Heart left ventricle (tissue), 16 donors: ENCODE results near the gene YJEFN3. TPM values are rescaled to one million over a fixed set of nuclear protein-coding genes. Genes with fewer than 3 reads are reported as not detected.

Experiments used
- ATAC-seq, 4 donors: fragments of 200-7000 bp; cut with Tn5 transposase; one replicate each; pipeline ENCODE4 v1.9.1; 2020 to 2022; ENCODE audit warnings: moderate library complexity in 4 of 4, mild to moderate bottlenecking in 3 of 4, moderate number of reproducible peaks in 1 of 4
- DNase-seq, 5 donors: peaks; one replicate each; pipeline ENCODE4 v3.0.0-alpha.2; 2020
- H3K27ac ChIP-seq, 12 donors: fragments of 200-600 bp; sonication (generic) in 4 of 12; one replicate each; pipeline versions ENCODE4 v1.5.0 to v1.8.0; 2016 to 2022; ENCODE audit warnings: mild to moderate bottlenecking in 2 of 12
- H3K27me3 ChIP-seq, 9 donors: fragments of 200-600 bp; sonication (generic) in 2 of 9; one replicate each; pipeline versions ENCODE4 v1.5.1 to v1.8.0; 2016 to 2022; ENCODE audit warnings: mild to moderate bottlenecking in 3 of 9
- H3K36me3 ChIP-seq, 9 donors: fragments of 200-600 bp; sonication (generic) in 2 of 9; one replicate each; pipeline versions ENCODE4 v1.5.0 to v1.8.0; 2018 to 2022; ENCODE audit warnings: mild to moderate bottlenecking in 2 of 9
- H3K4me1 ChIP-seq, 12 donors: fragments of 200-600 bp; sonication (generic) in 4 of 12; one replicate each; pipeline versions ENCODE4 v1.5.0 to v1.8.0; 2016 to 2022; ENCODE audit warnings: mild to moderate bottlenecking in 3 of 12
- H3K4me3 ChIP-seq, 12 donors: fragments of 200-600 bp; sonication (generic) in 4 of 12; one replicate each; pipeline versions ENCODE4 v1.5.0 to v1.8.0; 2017 to 2022; ENCODE audit warnings: mild to moderate bottlenecking in 9 of 12, moderate library complexity in 4 of 12
- H3K9me3 ChIP-seq, 12 donors: fragments of 200-600 bp; sonication (generic) in 4 of 12; one replicate each; pipeline versions ENCODE4 v1.5.0 to v1.8.0; 2016 to 2022; ENCODE audit warnings: mild to moderate bottlenecking in 1 of 12
- CTCF ChIP-seq, 12 donors: fragments of 200-600 bp; sonication (generic) in 4 of 12; IDR thresholded peaks; one replicate each; pipeline versions ENCODE4 v1.5.0 to v1.8.0; 2018 to 2022; ENCODE audit warnings: antibody characterized with exemption in 12 of 12, mild to moderate bottlenecking in 5 of 12
- POLR2A ChIP-seq, 2 donors: fragments of 450-650 bp; IDR thresholded peaks; one replicate each; pipeline ENCODE4 v1.6.1; 2017; ENCODE audit warnings: antibody characterized with exemption in 2 of 2, mild to moderate bottlenecking in 2 of 2, moderate library complexity in 2 of 2
- WGBS, 4 donors: extraction: QIAGEN DNeasy Blood & Tissue Kit in 2 of 4; methylation state at CpG; one replicate each; pipeline versions ENCODE4 v1.1.5 to v1.1.7; 2013 to 2018; 5-methylcytosine and 5-hydroxymethylcytosine counted together
- intact Hi-C, 10 donors: fragments of 100-400 bp; cut with DNase I; formaldehyde crosslinking; loops; one replicate each; pipeline versions ENCODE4 v1.11.1 to v1.14.2; 2022
- polyA plus RNA-seq, 2 donors: library from polyadenylated mRNA; stranded (reverse); fragments of 200-250 nt; gene quantifications; one replicate each; pipeline ENCODE4 v1.2.3, GENCODE V29; 2013
- total RNA-seq, 9 donors: library from RNA; depleted of rRNA in 2 of 9; stranded (reverse); fragments of >200 nt in 2 of 9; fragmentation: NEBNext Ultra II Directional in 3 of 9; extraction: Animal tissue kit (Norgen Biotek cat#: 25700) in 3 of 9; gene quantifications; one replicate each; pipeline versions ENCODE4 v1.1.0 to v1.2.4, GENCODE V29; 2016 to 2023
- donor health status: ischemic (EF 13 %, LVEDD 7.1; RV severe dilation, severe dysfunction).
- donor health status: healthy with polysubstance abuse.
- donor health status: DM: no; HTN: yes; CAD: no.
- donor health status: DM: no; HTN: no; CAD: no.
- donor health status: ischemic (EF 25% LVEDD 6.9; RV normal size, moderate dysfunction).
- donor health status: ischemic (EF 25% LVEDD 5.7; RV mildly dilated, moderate dysfunction).
- donor health status: healthy.
- donor health status: DM: yes; HTN: yes; CAD: no.
- donor health status: ischemic (EF 35%, LVEDD 5.7; RV mildly dilated, moderate dysfunction).
- donor health status: nonischemic (EF 11% LVEDD 7.7; RV severe dilation, severe dysfunction).
- donor health status: DM: yes; HTN: yes; CAD: no.
- donor health status: PGD.
- donor health status: ischemic (EF 29% LVEDD 5.4; RV normal size, mild dysfunction).
- donor health status: nonischemic (EF 23%, LVEDD 6.1; RV moderate dilation, normal function).

YJEFN3 gene
- total and polyA plus RNA-seq, 11 donors: 1.2 to 5.4 (median 2.5) TPM; not detected in 1

- TF ChIP-seq CTCF (IDR thresholded peaks at IDR 0.05) (no peak), POLR2A (IDR thresholded peaks at IDR 0.05) (no peak)
- ATAC-seq (no peak), DNase-seq (no peak)
- Histone ChIP-seq H3K9me3 (no peaks in the 10 kb centered on the region), H3K4me3 (no peak overlapping the region), H3K27me3 (no peaks in the 10 kb centered on the region), H3K27ac (no peak overlapping the region), H3K4me1 (peaks cover 0 to 36% (median 6%) of the 10 kb centered on the region in 12 donors), H3K36me3 (peaks cover 0 to 70% (median 47%) of the 10 kb centered on the region in 9 donors)
- WGBS, 4 donors: 80 to 94% (median 90%) methylated on average over 7 of the region's 7 CpGs
- intact Hi-C loops: no loop called here
These were observed 4.7 kb upstream of the YJEFN3 start for GRCh38 chr19:19524053-19524452.

GRCh38 chr19:19525611-19526380 is 2.9 kb upstream of the YJEFN3 start:
- DNase-seq: no peak
- ATAC-seq: peak in 2 of 4 donors; percentile 1 to 2
- Histone ChIP-seq H3K4me3 (no peak overlapping the region), H3K36me3 (peaks cover 0 to 53% (median 36%) of the 10 kb centered on the region in 9 donors), H3K27ac (no peak overlapping the region), H3K27me3 (no peaks in the 10 kb centered on the region), H3K4me1 (peaks cover 0 to 24% (median 3%) of the 10 kb centered on the region in 12 donors), H3K9me3 (no peaks in the 10 kb centered on the region)
- TF ChIP-seq CTCF (IDR thresholded peaks at IDR 0.05) (no peak), POLR2A (IDR thresholded peaks at IDR 0.05) (no peak)
- 82 to 91% (median 86%) methylated on average over 20 to 23 of the region's 23 CpGs for WGBS, 4 donors
- intact Hi-C loops: no loop called here

GRCh38 chr19:19526581-19527370 is 1.9 kb upstream of the YJEFN3 start:
- intact Hi-C loops: no loop called here
- ATAC-seq (no peak), DNase-seq (no peak)
- WGBS, 4 donors: 74 to 82% (median 79%) methylated on average over 28 of the region's 28 CpGs
- Histone ChIP-seq H3K27ac (no peak overlapping the region), H3K9me3 (no peaks in the 10 kb centered on the region), H3K4me3 (no peak overlapping the region), H3K4me1 (peaks cover 0 to 24% (median 3%) of the 10 kb centered on the region in 12 donors), H3K36me3 (peaks cover 0 to 49% (median 32%) of the 10 kb centered on the region in 9 donors), H3K27me3 (no peaks in the 10 kb centered on the region)
- TF ChIP-seq POLR2A (IDR thresholded peaks at IDR 0.05) (no peak), CTCF (IDR thresholded peaks at IDR 0.05) (no peak)

GRCh38 chr19:19527371-19527656 is 1.4 kb upstream of the YJEFN3 start:
- intact Hi-C loops: no loop called here
- WGBS, 4 donors: 91 to 97% (median 93%) methylated on average over 7 to 9 of the region's 9 CpGs

More at GRCh38 chr19:19527371-19527656, 1.4 kb upstream of the YJEFN3 start:
- Histone ChIP-seq H3K4me3 (no peak overlapping the region), H3K4me1 (peaks cover 0 to 29% (median 8%) of the 10 kb centered on the region in 12 donors), H3K27ac (no peak overlapping the region), H3K36me3 (peaks cover 0 to 49% (median 32%) of the 10 kb centered on the region in 9 donors), H3K9me3 (no peaks in the 10 kb centered on the region), H3K27me3 (no peaks in the 10 kb centered on the region)
- no peak for DNase-seq
- ATAC-seq: no peak
- TF ChIP-seq CTCF (IDR thresholded peaks at IDR 0.05) (no peak), POLR2A (IDR thresholded peaks at IDR 0.05) (no peak)
